GM23338 (cell line): ENCODE measurements around the gene FICD. TPM values are rescaled to one million over a fixed set of nuclear protein-coding genes. Genes with fewer than 3 reads are reported as not detected.

ENCODE experiments used
- ATAC-seq: fragments of 200-7000 bp; cut with Tn5 transposase; 3 replicates; pipeline ENCODE4 v1.9.1; 2020
- DNase-seq: peaks from one replicate; pipeline ENCODE4 v3.0.0-alpha.2; 2015; ENCODE audit warnings: low spot score
- H2AFZ ChIP-seq: fragments of 200-600 bp; sonication (generic); 2 replicates; pipeline ENCODE4 v1.8.0; 2016; ENCODE audit warnings: antibody characterized with exemption, mild to moderate bottlenecking, moderate library complexity
- H3F3A ChIP-seq: fragments of 200-600 bp; sonication (generic); replicated peaks from 2 replicates; pipeline ENCODE4 v1.8.0; 2017; ENCODE audit warnings: antibody characterized with exemption, mixed run types, low read depth
- H3K27ac ChIP-seq: fragments of 200-600 bp; sonication (generic); 2 replicates; pipeline ENCODE4 v1.6.1; 2016; ENCODE audit warnings: low read depth
- H3K27me3 ChIP-seq: fragments of 200-600 bp; sonication (generic); 2 replicates; pipeline ENCODE4 v1.8.0; 2016; ENCODE audit warnings: mild to moderate bottlenecking, mixed run types, moderate library complexity; ENCODE audit not compliant: insufficient read depth
- H3K36me3 ChIP-seq: fragments of 200-600 bp; sonication (generic); 2 replicates; pipeline ENCODE4 v1.8.0; 2016; ENCODE audit warnings: mild to moderate bottlenecking; ENCODE audit not compliant: insufficient read depth
- H3K4me1 ChIP-seq: fragments of 200-600 bp; sonication (generic); 2 replicates; pipeline ENCODE4 v1.8.0; 2016; ENCODE audit warnings: mild to moderate bottlenecking, moderate library complexity; ENCODE audit not compliant: insufficient read depth
- H3K4me2 ChIP-seq: fragments of 200-600 bp; sonication (generic); 2 replicates; pipeline ENCODE4 v1.7.1; 2017; ENCODE audit warnings: mixed run types
- H3K4me3 ChIP-seq: fragments of 200-600 bp; sonication (generic); 2 replicates; pipeline ENCODE4 v1.6.1; 2016; ENCODE audit warnings: mixed run types
- H3K79me2 ChIP-seq: fragments of 200-600 bp; sonication (generic); replicated peaks from 2 replicates; pipeline ENCODE4 v1.8.0; 2017; ENCODE audit warnings: mild to moderate bottlenecking; ENCODE audit not compliant: insufficient read depth
- H3K9me2 ChIP-seq: fragments of 200-600 bp; sonication (generic); 2 replicates; pipeline ENCODE4 v1.8.0; 2017; ENCODE audit not compliant: insufficient read depth
- H4K20me1 ChIP-seq: fragments of 200-600 bp; sonication (generic); replicated peaks from 2 replicates; pipeline ENCODE4 v1.8.0; 2017; ENCODE audit warnings: mild to moderate bottlenecking; ENCODE audit not compliant: insufficient read depth
- H3K27ac Mint-ChIP-seq: 2 replicates; pipeline ENCODE4 v1.8.0; 2020; ENCODE audit warnings: inconsistent platforms, mild to moderate bottlenecking, moderate library complexity, mixed read lengths
- H3K27me3 Mint-ChIP-seq: 3 replicates; pipeline ENCODE4 v1.8.0; 2022; ENCODE audit warnings: low read depth, mild to moderate bottlenecking, moderate library complexity, mixed read lengths, inconsistent platforms; ENCODE audit not compliant: insufficient read depth, poor library complexity
- H3K36me3 Mint-ChIP-seq: 3 replicates; pipeline ENCODE4 v1.8.0; 2021; ENCODE audit warnings: low read depth, mild to moderate bottlenecking, inconsistent platforms, moderate library complexity, mixed read lengths
- H3K4me1 Mint-ChIP-seq: 3 replicates; pipeline ENCODE4 v1.8.0; 2020; ENCODE audit warnings: mild to moderate bottlenecking, inconsistent platforms, mixed read lengths
- H3K4me3 Mint-ChIP-seq: 3 replicates; pipeline ENCODE4 v1.8.0; 2021; ENCODE audit warnings: moderate library complexity, mild to moderate bottlenecking, inconsistent platforms, mixed read lengths
- H3K9me3 Mint-ChIP-seq: 3 replicates; pipeline ENCODE4 v1.8.0; 2020; ENCODE audit warnings: moderate library complexity, mild to moderate bottlenecking, inconsistent platforms, mixed read lengths
- ETS1 ChIP-seq: IDR thresholded peaks from 2 replicates; pipeline ENCODE4 v1.6.1; 2016; ENCODE audit warnings: antibody characterized with exemption
- EZH2 ChIP-seq: fragments of 200-600 bp; sonication (generic); IDR thresholded peaks from one replicate; pipeline ENCODE4 v1.8.0; 2017; ENCODE audit warnings: antibody characterized with exemption, mild to moderate bottlenecking, low read depth; ENCODE audit not compliant: unreplicated experiment
- EZH2phosphoT487 ChIP-seq: fragments of 200-600 bp; sonication (generic); IDR thresholded peaks from one replicate; pipeline ENCODE4 v1.8.1; 2018; ENCODE audit warnings: antibody characterized with exemption; ENCODE audit not compliant: unreplicated experiment
- JUNB ChIP-seq: IDR thresholded peaks from one replicate; pipeline ENCODE4 v1.6.1; 2016; ENCODE audit warnings: antibody characterized with exemption; ENCODE audit not compliant: unreplicated experiment
- REST ChIP-seq: IDR thresholded peaks from one replicate; pipeline ENCODE4 v1.6.1; 2018; ENCODE audit warnings: antibody characterized with exemption; ENCODE audit not compliant: unreplicated experiment
- ZNF114 ChIP-seq: fragments of 250-450 bp; sonication (Bioruptor Pico); IDR thresholded peaks from 2 replicates; pipeline ENCODE4 v1.5.0; 2020; ENCODE audit warnings: mild to moderate bottlenecking, moderate library complexity
- ZNF331 ChIP-seq: fragments of 250-450 bp; sonication (Bioruptor Pico); IDR thresholded peaks from 2 replicates; pipeline ENCODE4 v1.5.0; 2020; ENCODE audit warnings: low read depth, mild to moderate bottlenecking, moderate library complexity
- ZNF462 ChIP-seq: fragments of 250-450 bp; sonication (Bioruptor Pico); IDR thresholded peaks from 2 replicates; pipeline ENCODE4 v1.5.0; 2020; ENCODE audit warnings: mild to moderate bottlenecking, moderate library complexity
- polyA plus RNA-seq: library from polyadenylated mRNA; unstranded; fragments of >200 nt; fragmentation: Nextera tagmentation; extraction: Ambion mirVana; gene quantifications from 2 replicates; pipeline ENCODE4 v1.2.1, GENCODE V29; 2016
- total RNA-seq: library from RNA; depleted of rRNA; stranded (reverse); fragments of >200 nt; shearing (Covaris generic); gene quantifications from 2 replicates; pipeline ENCODE4 v1.2.3, GENCODE V29; 2014

Gene FICD
- total and polyA plus RNA-seq, 2 experiments from 2014 or later = 4.9 to 5.3 TPM

DNA sequence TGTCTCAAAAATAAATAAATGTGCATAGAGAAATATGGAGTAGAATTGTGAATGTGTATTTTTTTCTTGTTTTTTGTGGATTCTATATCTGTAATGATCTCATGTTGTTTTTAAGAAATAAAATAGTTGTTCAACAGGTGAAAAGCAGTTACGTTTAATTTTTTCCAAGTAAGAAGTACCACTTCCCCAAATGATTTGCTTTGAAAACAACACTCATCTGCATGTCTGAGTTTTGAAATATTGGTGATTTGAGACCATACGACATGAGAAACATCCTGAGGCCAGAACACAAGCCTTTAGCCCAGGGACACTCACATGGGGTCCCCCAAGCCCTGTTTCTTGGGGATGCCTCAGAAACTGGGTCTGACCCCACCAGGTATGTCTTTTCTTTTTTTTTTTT, 4.2 kb upstream of the FICD start:
- Histone ChIP-seq H3F3A (peaks cover 5% of the 10 kb centered on the region; the same call in 1 of the 2 replicates), H4K20me1 (no peaks in the 10 kb centered on the region), H3K4me1 (peaks cover 10% of the 10 kb centered on the region; the same call in 1 of the 2 replicates), H3K36me3 (no peaks in the 10 kb centered on the region), H3K27ac (no peak overlapping the region), H2AFZ (no peak overlapping the region), H3K27me3 (no peaks in the 10 kb centered on the region), H3K79me2 (no peaks in the 10 kb centered on the region), H3K4me3 (no peak overlapping the region), H3K4me2 (no peak overlapping the region), H3K9me2 (no peaks in the 10 kb centered on the region)
- Mint-ChIP-seq H3K4me1 (peaks cover 8% of the 10 kb centered on the region), H3K4me3 (no peak overlapping the region), H3K27me3 (peaks cover 16% of the 10 kb centered on the region), H3K9me3 (peaks cover 18% of the 10 kb centered on the region), H3K36me3 (no peaks in the 10 kb centered on the region), H3K27ac (no peak overlapping the region)
- DNase-seq (no peak), ATAC-seq (no peak)
- no peak for TF ChIP-seq ZNF331 (CRISPR knock-in tag)
- no peak for TF ChIP-seq EZH2phosphoT487
- no peak for TF ChIP-seq ZNF462
- TF ChIP-seq REST = no peak
- TF ChIP-seq JUNB = no peak
- no peak for TF ChIP-seq EZH2
- TF ChIP-seq ETS1 = no peak
- no peak for TF ChIP-seq ZNF114 (CRISPR knock-in tag)
